ENCODE data around the gene PACS2. TPM values are rescaled to one million over a fixed set of nuclear protein-coding genes. Genes with fewer than 3 reads are reported as not detected.

Gene PACS2
- total and polyA plus RNA-seq, 2 donors (not counting 1 experiment from before 2014, with no cell fraction given) = 65.6 to 70.7 TPM

- ATAC-seq (ENCODE audit: low read depth) (no peak), DNase-seq (no peak)
- intact Hi-C loops (cut with micrococcal nuclease) = no loop called here
- Histone ChIP-seq H3K4me2 (replicated peaks; ENCODE audit: low read depth, low read length, poor library complexity, severe bottlenecking) (no peak overlapping the region), H4K20me1 (ENCODE audit: control insufficient read depth, insufficient read depth, low read length, poor library complexity, severe bottlenecking) (peaks cover 47% of the 10 kb centered on the region), H3K9ac (ENCODE audit: low read length) (no peak overlapping the region), H2AFZ (ENCODE audit: insufficient read depth, low read depth, low read length, poor library complexity, severe bottlenecking) (no peak overlapping the region), H3K9me3 (ENCODE audit: control extremely low read depth in 1 of 3, control insufficient read depth in 2 of 3, insufficient read depth in 1 of 3, low read length in 2 of 3) (peaks cover 0 to 7% (median 0%) of the 10 kb centered on the region in 3 donors), H3K27me3 (replicated peaks in 1 of 4; ENCODE audit: control extremely low read depth in 1 of 4, control insufficient read depth in 3 of 4, insufficient read depth in 4 of 4, low read length in 3 of 4) (peaks cover 0 to 4% (median 0%) of the 10 kb centered on the region in 4 experiments), H3K79me2 (ENCODE audit: control insufficient read depth, insufficient read depth, low read length) (peaks cover 65% of the 10 kb centered on the region), H3K4me1 (ENCODE audit: control insufficient read depth in 2 of 2, insufficient read depth in 2 of 2, low read length in 2 of 2) (peaks cover 28 to 31% of the 10 kb centered on the region in 2 donors), H3K36me3 (replicated peaks in 1 of 2; ENCODE audit: control extremely low read depth in 1 of 2, control insufficient read depth in 1 of 2, extremely low read depth in 1 of 2, insufficient read depth in 2 of 2, low read length in 1 of 2) (peaks cover 0 to 6% of the 10 kb centered on the region in 2 experiments), H3K27ac (ENCODE audit: low read length in 2 of 2) (peak overlapping the region in 1 of 2 donors; percentile 25), H3K4me3 (ENCODE audit: control extremely low read depth in 1 of 5, extremely low read depth in 1 of 5, insufficient read depth in 1 of 5, low read depth in 2 of 5, low read length in 4 of 5) (no peak overlapping the region)
- H3K4me1 Mint-ChIP-seq = peaks cover 37% of the 10 kb centered on the region
- 89% methylated on average over 14 of the region's 21 CpGs for WGBS (ENCODE audit: insufficient coverage)
- TF ChIP-seq CTCF (IDR thresholded peaks at IDR 0.05) (no peak), EZH2 (IDR thresholded peaks at IDR 0.05; ENCODE audit: borderline replicate concordance, insufficient read depth, low read depth, low read length, poor library complexity, severe bottlenecking) (no peak)
- ChIA-PET CTCF (no interaction called here), POLR2A (interaction anchor here (0.6 kb wide), 1 partner anchor 59 kb away, joined by 4 read pairs; no protein-coding TSS in a partner anchor)
- no peaks in the 10 kb centered on the region for H3K27me3 Mint-ChIP-seq
- H3K4me3 Mint-ChIP-seq = no peak overlapping the region
- no peak overlapping the region for H3K27ac Mint-ChIP-seq
- peaks cover 2% of the 10 kb centered on the region for H3K9me3 Mint-ChIP-seq (ENCODE audit: insufficient read depth)
Observed at GRCh38 chr14:105422695-105423487, 108.3 kb downstream of the PACS2 start.
